HEK293 (cell line): Measurements from ENCODE around the gene SMIM22.

ENCODE experiments used
- CTCF ChIA-PET: fragments of 350-600 bp; formaldehyde crosslinking; extraction: SDS; loops from one replicate; lab custom pipeline; 2021; ENCODE audit warnings: antibody characterized with exemption; lab: Yijun Ruan, JAX
- POLR2A ChIA-PET: fragments of 300-600 bp; formaldehyde crosslinking; extraction: SDS; loops from one replicate; lab custom pipeline; 2020; ENCODE audit warnings: antibody characterized with exemption, inconsistent platforms; lab: Yijun Ruan, JAX
- H3K27ac ChIP-seq: fragments of 200-500 bp; sonication (Bioruptor generic); 2 replicates; pipeline ENCODE4 v1.5.1; 2014; ENCODE audit warnings: low read depth, low read length, control low read depth, inconsistent platforms; ENCODE audit errors: extremely low read depth
- H3K36me3 ChIP-seq, 2 experiments: fragments of 200-500 bp in 1 of 2; sonication (Bioruptor generic) in 1 of 2; 1 replicate in 1 of 2; 2 replicates in 1 of 2; pipeline ENCODE4 v1.5.1; 2014 to 2017; ENCODE audit warnings: inconsistent platforms in 2 of 2, low read length in 2 of 2; ENCODE audit not compliant: control insufficient read depth in 2 of 2, insufficient read depth in 1 of 2
- H3K4me1 ChIP-seq: fragments of 200-500 bp; sonication (Bioruptor generic); 2 replicates; pipeline ENCODE4 v1.5.1; 2014; ENCODE audit warnings: mild to moderate bottlenecking, low read length, inconsistent platforms; ENCODE audit not compliant: control insufficient read depth, insufficient read depth
- H3K4me3 ChIP-seq: 2 replicates; pipeline ENCODE4 v1.5.1; 2011; ENCODE audit warnings: low read depth, mild to moderate bottlenecking, control low read depth, low read length, moderate library complexity
- H3K9me3 ChIP-seq: fragments of 200-500 bp; sonication (Bioruptor generic); 2 replicates; pipeline ENCODE4 v1.5.1; 2014; ENCODE audit warnings: low read depth, low read length, inconsistent platforms; ENCODE audit not compliant: control insufficient read depth, insufficient read depth
- ATF2 ChIP-seq: fragments of 450-650 bp; formaldehyde crosslinking; IDR thresholded peaks from 2 replicates; pipeline ENCODE4 v1.5.1; 2016; ENCODE audit warnings: missing biosample characterization, missing genetic modification characterization, low read depth
- BCL11B ChIP-seq: fragments of 450-650 bp; formaldehyde crosslinking; IDR thresholded peaks from 2 replicates; pipeline ENCODE4 v1.5.1; 2016; ENCODE audit warnings: low read depth, missing biosample characterization, missing genetic modification characterization
- INSM2 ChIP-seq: fragments of 450-650 bp; formaldehyde crosslinking; IDR thresholded peaks from 2 replicates; pipeline ENCODE4 v1.5.1; 2016; ENCODE audit warnings: missing biosample characterization, missing genetic modification characterization
- KLF16 ChIP-seq: fragments of 450-650 bp; formaldehyde crosslinking; IDR thresholded peaks from 2 replicates; pipeline ENCODE4 v1.5.1; 2017; ENCODE audit warnings: missing biosample characterization, missing genetic modification characterization
- PRDM6 ChIP-seq: fragments of 450-650 bp; formaldehyde crosslinking; IDR thresholded peaks from 2 replicates; pipeline ENCODE4 v1.5.1; 2017; ENCODE audit warnings: missing biosample characterization, missing genetic modification characterization
- SP7 ChIP-seq: fragments of 450-650 bp; formaldehyde crosslinking; IDR thresholded peaks from 2 replicates; pipeline ENCODE4 v1.5.1; 2016; ENCODE audit warnings: missing biosample characterization, missing genetic modification characterization
- ZBTB17 ChIP-seq: fragments of 450-650 bp; formaldehyde crosslinking; IDR thresholded peaks from 2 replicates; pipeline ENCODE4 v1.5.1; 2016; ENCODE audit warnings: missing biosample characterization, missing genetic modification characterization
- ZNF112 ChIP-seq: fragments of 450-650 bp; formaldehyde crosslinking; IDR thresholded peaks from 2 replicates; pipeline ENCODE4 v1.5.0; 2017; ENCODE audit warnings: missing biosample characterization, missing genetic modification characterization
- ZNF138 ChIP-seq: fragments of 450-650 bp; formaldehyde crosslinking; IDR thresholded peaks from 2 replicates; pipeline ENCODE4 v1.5.1; 2016; ENCODE audit warnings: missing biosample characterization, missing genetic modification characterization, borderline replicate concordance
- ZNF184 ChIP-seq: fragments of 450-650 bp; IDR thresholded peaks from 2 replicates; pipeline ENCODE4 v1.5.1; 2018; ENCODE audit warnings: missing biosample characterization, mild to moderate bottlenecking, missing genetic modification characterization
- ZNF202 ChIP-seq: fragments of 450-650 bp; formaldehyde crosslinking; IDR thresholded peaks from 2 replicates; pipeline ENCODE4 v1.5.1; 2016; ENCODE audit warnings: missing biosample characterization, missing genetic modification characterization, borderline replicate concordance
- ZNF398 ChIP-seq: fragments of 450-650 bp; formaldehyde crosslinking; IDR thresholded peaks from 2 replicates; pipeline ENCODE4 v1.5.1; 2017; ENCODE audit warnings: missing biosample characterization, missing genetic modification characterization
- ZNF514 ChIP-seq: fragments of 450-650 bp; formaldehyde crosslinking; IDR thresholded peaks from 2 replicates; pipeline ENCODE4 v1.5.1; 2016; ENCODE audit warnings: missing biosample characterization, missing genetic modification characterization
- ZNF548 ChIP-seq: fragments of 450-650 bp; formaldehyde crosslinking; IDR thresholded peaks from 2 replicates; pipeline ENCODE4 v1.5.1; 2016; ENCODE audit warnings: missing biosample characterization, missing genetic modification characterization
- ZNF558 ChIP-seq: fragments of 450-650 bp; formaldehyde crosslinking; IDR thresholded peaks from 2 replicates; pipeline ENCODE4 v1.5.1; 2016; ENCODE audit warnings: missing biosample characterization, missing genetic modification characterization
- ZNF629 ChIP-seq: fragments of 450-650 bp; formaldehyde crosslinking; IDR thresholded peaks from 2 replicates; pipeline ENCODE4 v1.5.1; 2017; ENCODE audit warnings: missing biosample characterization, missing genetic modification characterization
- ZNF747 ChIP-seq: fragments of 450-650 bp; formaldehyde crosslinking; IDR thresholded peaks from 2 replicates; pipeline ENCODE4 v1.5.1; 2016; ENCODE audit warnings: missing biosample characterization, missing genetic modification characterization
- ZNF76 ChIP-seq: fragments of 450-650 bp; formaldehyde crosslinking; IDR thresholded peaks from 2 replicates; pipeline ENCODE4; 2016; ENCODE audit warnings: low read depth, missing biosample characterization, missing genetic modification characterization, borderline replicate concordance
- ZSCAN5A ChIP-seq: fragments of 450-650 bp; formaldehyde crosslinking; IDR thresholded peaks from 2 replicates; pipeline ENCODE4 v1.5.1; 2016; ENCODE audit warnings: missing biosample characterization, missing genetic modification characterization
- TF ChIP-seq, protein P1 (sequence below): fragments of 450-650 bp; formaldehyde crosslinking; IDR thresholded peaks from 2 replicates; pipeline ENCODE4 v1.5.1; 2016; ENCODE audit warnings: missing biosample characterization, missing genetic modification characterization

The SMIM22 gene

GRCh38 chr16:4780235-4780634 is 14.9 kb upstream of the SMIM22 start (continued):
- TF ChIP-seq ZNF398 (tag by site-specific recombination) (0 out of 2 replicates have a peak, but pooled peaks have one; percentile 17), ZNF747 (tag by site-specific recombination) (no peak), ZNF514 (tag by site-specific recombination) (no peak), ZBTB17 (tag by site-specific recombination) (0 out of 2 replicates have a peak, but pooled peaks have one; percentile 34), BCL11B (tag by site-specific recombination) (no peak), ZNF548 (tag by site-specific recombination) (no peak), KLF16 (tag by site-specific recombination) (no peak), ATF2 (peak; percentile 74; the same call in 1 of the 2 replicates), ZNF112 (tag by site-specific recombination) (no peak), ZNF629 (tag by site-specific recombination) (peak; percentile 98), ZNF138 (tag by site-specific recombination) (no peak), ZNF184 (tag by site-specific recombination) (peak; percentile 78; the same call in 1 of the 2 replicates), ZNF558 (0 out of 2 replicates have a peak, but pooled peaks have one; percentile 53), INSM2 (peak; percentile 29; the same call in 1 of the 2 replicates), ZSCAN5A (no peak), ZNF76 (0 out of 2 replicates have a peak, but pooled peaks have one; percentile 40), PRDM6 (tag by site-specific recombination) (no peak), SP7 (tag by site-specific recombination) (peak; percentile 62)
- TF ChIP-seq, all 188 proteins: peak for 24

- Histone ChIP-seq H3K4me3 (no peak overlapping the region), H3K36me3 (no peaks in the 10 kb centered on the region), H3K4me1 (peaks cover 2% of the 10 kb centered on the region; the same call in 1 of the 2 replicates), H3K27ac (no peak overlapping the region), H3K9me3 (no peaks in the 10 kb centered on the region)
- ChIA-PET CTCF (no interaction called here), POLR2A (no interaction called here)
- TF ChIP-seq, protein P1, sequence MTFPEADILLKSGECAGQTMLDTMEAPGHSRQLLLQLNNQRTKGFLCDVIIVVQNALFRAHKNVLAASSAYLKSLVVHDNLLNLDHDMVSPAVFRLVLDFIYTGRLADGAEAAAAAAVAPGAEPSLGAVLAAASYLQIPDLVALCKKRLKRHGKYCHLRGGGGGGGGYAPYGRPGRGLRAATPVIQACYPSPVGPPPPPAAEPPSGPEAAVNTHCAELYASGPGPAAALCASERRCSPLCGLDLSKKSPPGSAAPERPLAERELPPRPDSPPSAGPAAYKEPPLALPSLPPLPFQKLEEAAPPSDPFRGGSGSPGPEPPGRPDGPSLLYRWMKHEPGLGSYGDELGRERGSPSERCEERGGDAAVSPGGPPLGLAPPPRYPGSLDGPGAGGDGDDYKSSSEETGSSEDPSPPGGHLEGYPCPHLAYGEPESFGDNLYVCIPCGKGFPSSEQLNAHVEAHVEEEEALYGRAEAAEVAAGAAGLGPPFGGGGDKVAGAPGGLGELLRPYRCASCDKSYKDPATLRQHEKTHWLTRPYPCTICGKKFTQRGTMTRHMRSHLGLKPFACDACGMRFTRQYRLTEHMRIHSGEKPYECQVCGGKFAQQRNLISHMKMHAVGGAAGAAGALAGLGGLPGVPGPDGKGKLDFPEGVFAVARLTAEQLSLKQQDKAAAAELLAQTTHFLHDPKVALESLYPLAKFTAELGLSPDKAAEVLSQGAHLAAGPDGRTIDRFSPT (tag by site-specific recombination) = peak; percentile 10; the same call in 1 of the 2 replicates
- TF ChIP-seq ZNF202 (tag by site-specific recombination) = no peak
Observed at GRCh38 chr16:4783251-4783950, 11.8 kb upstream of the SMIM22 start.
